Effector memory CD4-positive, alpha-beta T cell (primary cell): ENCODE results near the gene PRKCB.

Experiments used
- DNase-seq, 3 donors: peaks; one replicate each; pipeline ENCODE4 v3.0.0-alpha.2; 2020
- H3K27ac ChIP-seq: 2 replicates; pipeline ENCODE4 v1.7.0; 2013; ENCODE audit warnings: mild to moderate bottlenecking, low read length, moderate library complexity; ENCODE audit not compliant: insufficient read depth, poor library complexity, severe bottlenecking
- H3K27me3 ChIP-seq: replicated peaks from 2 replicates; pipeline ENCODE4 v1.7.0; 2013; ENCODE audit warnings: mild to moderate bottlenecking, low read length; ENCODE audit not compliant: insufficient read depth, control insufficient read depth, poor library complexity, severe bottlenecking
- H3K36me3 ChIP-seq: 2 replicates; pipeline ENCODE4 v1.7.0; 2013; ENCODE audit warnings: mild to moderate bottlenecking, low read length, moderate library complexity; ENCODE audit not compliant: control insufficient read depth, insufficient read depth
- H3K4me1 ChIP-seq: 2 replicates; pipeline ENCODE4 v1.7.0; 2013; ENCODE audit warnings: low read length, mild to moderate bottlenecking; ENCODE audit not compliant: control insufficient read depth, insufficient read depth, poor library complexity, severe bottlenecking
- H3K4me3 ChIP-seq: 2 replicates; pipeline ENCODE4 v1.7.0; 2013; ENCODE audit warnings: low read length, low read depth, mild to moderate bottlenecking; ENCODE audit not compliant: insufficient read depth, poor library complexity, severe bottlenecking
- H3K9me3 ChIP-seq: 2 replicates; pipeline ENCODE4 v1.7.0; 2013; ENCODE audit warnings: mild to moderate bottlenecking, low read length, moderate library complexity; ENCODE audit not compliant: control insufficient read depth

PRKCB gene

GRCh38 chr16:23833960-23834685 lies 1.7 kb upstream of the PRKCB start:
- DNase-seq: no peak
- H3K36me3 ChIP-seq: peaks cover 4% of the 10 kb centered on the region
- H3K4me1 ChIP-seq: peaks cover 29% of the 10 kb centered on the region
- H3K4me3 ChIP-seq: no peak overlapping the region
- no peak overlapping the region for H3K27ac ChIP-seq
- no peaks in the 10 kb centered on the region for H3K27me3 ChIP-seq
- no peaks in the 10 kb centered on the region for H3K9me3 ChIP-seq

DNA sequence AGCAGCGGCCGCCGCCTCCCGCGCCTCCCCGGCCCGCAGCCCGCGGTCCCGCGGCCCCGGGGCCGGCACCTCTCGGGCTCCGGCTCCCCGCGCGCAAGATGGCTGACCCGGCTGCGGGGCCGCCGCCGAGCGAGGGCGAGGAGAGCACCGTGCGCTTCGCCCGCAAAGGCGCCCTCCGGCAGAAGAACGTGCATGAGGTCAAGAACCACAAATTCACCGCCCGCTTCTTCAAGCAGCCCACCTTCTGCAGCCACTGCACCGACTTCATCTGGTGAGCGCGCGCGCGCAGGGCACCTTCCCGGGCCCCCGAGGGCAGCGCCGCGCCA lies 258 bp downstream of the PRKCB start:
- peaks cover 29% of the 10 kb centered on the region for H3K4me1 ChIP-seq
- DNase-seq: no peak
- H3K9me3 ChIP-seq: no peaks in the 10 kb centered on the region
- no peaks in the 10 kb centered on the region for H3K27me3 ChIP-seq
- H3K36me3 ChIP-seq: peaks cover 4% of the 10 kb centered on the region
- peak overlapping the region; percentile 49 for H3K27ac ChIP-seq
- H3K4me3 ChIP-seq: peak overlapping the region; percentile 88

GRCh38 chr16:23836404-23837311 lies 875 bp downstream of the PRKCB start:
- H3K4me1 ChIP-seq: peaks cover 29% of the 10 kb centered on the region
- DNase-seq: peak; percentile 27 to 29 (median 28)
- peaks cover 4% of the 10 kb centered on the region for H3K36me3 ChIP-seq
- H3K27ac ChIP-seq: peak overlapping the region; percentile 49
- H3K27me3 ChIP-seq: no peaks in the 10 kb centered on the region
- no peaks in the 10 kb centered on the region for H3K9me3 ChIP-seq
- peak overlapping the region; percentile 88 for H3K4me3 ChIP-seq

DNA sequence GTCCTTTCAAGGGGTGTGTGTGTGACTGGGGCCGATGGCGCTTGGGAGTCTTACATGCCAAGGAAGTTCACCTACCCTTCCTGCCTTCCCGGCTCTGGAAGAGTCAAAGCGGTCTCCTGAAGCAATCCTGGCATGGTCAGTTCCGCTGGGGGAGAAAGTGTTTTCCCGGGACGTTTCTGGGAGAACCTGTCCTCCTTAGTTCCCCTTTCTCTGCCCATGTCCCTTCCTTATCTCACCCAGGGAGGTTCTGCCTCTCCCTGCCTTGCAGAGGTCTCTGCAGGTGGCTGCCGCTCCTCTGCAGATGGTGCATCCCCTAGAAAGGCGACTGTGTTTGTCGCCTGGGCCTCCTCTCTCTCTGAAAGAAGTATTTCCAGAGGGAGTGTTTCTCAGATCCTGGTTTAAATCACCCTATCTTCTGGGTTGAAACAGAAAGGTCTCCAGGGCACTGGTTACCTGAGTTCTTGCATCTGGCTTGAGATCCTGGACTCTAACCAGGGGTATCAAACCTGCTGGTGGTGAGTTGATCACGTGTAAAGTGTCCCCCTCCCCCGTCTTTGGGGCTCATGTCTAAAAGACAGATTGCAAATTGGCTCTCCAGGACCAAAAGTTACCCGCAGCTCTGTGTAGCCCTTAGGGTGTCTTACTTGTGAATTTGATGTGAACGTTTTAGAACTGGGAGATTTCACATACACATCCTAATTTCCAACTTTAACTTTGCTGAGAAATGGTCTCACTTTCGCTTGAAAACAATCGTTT lies 1.9 kb downstream of the PRKCB start:
- Histone ChIP-seq H3K4me3 (peak overlapping the region; percentile 88), H3K4me1 (peaks cover 29% of the 10 kb centered on the region), H3K27ac (peak overlapping the region; percentile 49)

GRCh38 chr16:23838485-23839142 lies 2.8 kb downstream of the PRKCB start:
- Histone ChIP-seq H3K4me1 (peaks cover 29% of the 10 kb centered on the region), H3K27me3 (no peaks in the 10 kb centered on the region), H3K4me3 (no peak overlapping the region), H3K36me3 (peaks cover 4% of the 10 kb centered on the region), H3K27ac (no peak overlapping the region), H3K9me3 (no peaks in the 10 kb centered on the region)
- no peak for DNase-seq

More for the DNA sequence above, 1.9 kb downstream of the PRKCB start:
- no peak for DNase-seq
- Histone ChIP-seq H3K27me3 (no peaks in the 10 kb centered on the region), H3K9me3 (no peaks in the 10 kb centered on the region), H3K36me3 (peaks cover 4% of the 10 kb centered on the region)

GRCh38 chr16:23840310-23840709 lies 4.5 kb downstream of the PRKCB start:
- H3K4me3 ChIP-seq: no peak overlapping the region
- no peak for DNase-seq
- H3K27ac ChIP-seq: no peak overlapping the region
- no peaks in the 10 kb centered on the region for H3K27me3 ChIP-seq
- peaks cover 13% of the 10 kb centered on the region for H3K4me1 ChIP-seq
- H3K9me3 ChIP-seq: no peaks in the 10 kb centered on the region
- peaks cover 4% of the 10 kb centered on the region for H3K36me3 ChIP-seq

DNA sequence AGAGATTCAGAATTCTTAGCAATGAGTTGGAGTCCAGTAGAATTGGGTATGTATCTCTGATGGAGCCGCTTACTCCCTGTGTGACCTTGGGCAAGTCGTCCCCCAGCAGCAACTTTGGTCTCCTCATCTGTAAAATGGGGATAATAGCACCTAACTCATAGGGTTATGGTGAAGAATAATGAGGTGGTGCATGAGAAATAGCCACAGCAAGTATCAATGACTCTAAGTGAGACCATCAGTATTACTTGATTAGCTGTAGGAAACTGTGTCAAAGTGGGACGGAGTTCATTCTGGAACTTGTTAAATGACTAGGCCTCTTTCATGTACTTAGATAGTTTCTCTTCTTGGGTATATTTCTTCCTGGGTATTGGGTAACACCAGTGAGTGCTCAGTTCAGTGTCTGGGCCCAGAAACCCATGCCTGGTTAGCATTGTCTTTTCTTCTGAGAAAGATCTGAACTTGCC lies 6.4 kb downstream of the PRKCB start:
- Histone ChIP-seq H3K4me3 (no peak overlapping the region), H3K4me1 (peaks cover 10% of the 10 kb centered on the region), H3K27me3 (no peaks in the 10 kb centered on the region), H3K9me3 (no peaks in the 10 kb centered on the region), H3K36me3 (peaks cover 4% of the 10 kb centered on the region), H3K27ac (no peak overlapping the region)
- DNase-seq: no peak

DNA sequence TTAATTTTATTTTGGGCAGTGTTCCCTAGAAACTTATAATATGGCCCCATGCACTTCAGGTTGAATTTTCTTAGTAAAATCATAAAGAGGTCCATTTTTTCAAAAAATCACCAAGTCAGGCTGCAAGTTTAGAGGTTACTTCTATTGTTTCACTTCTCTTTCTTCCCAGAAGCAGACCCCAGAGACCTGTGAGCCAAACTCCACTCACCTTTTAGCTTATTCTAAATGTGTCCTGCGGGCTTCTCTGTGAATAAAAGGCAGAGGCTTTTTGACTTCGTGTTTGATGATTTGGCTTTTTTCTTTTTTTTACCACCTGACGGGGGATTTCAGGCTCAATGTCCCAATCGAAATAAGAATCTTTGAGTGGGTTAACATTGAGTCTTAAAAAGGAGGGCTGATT lies 7.4 kb downstream of the PRKCB start:
- H3K27ac ChIP-seq: no peak overlapping the region
- no peaks in the 10 kb centered on the region for H3K27me3 ChIP-seq
- H3K4me1 ChIP-seq: peaks cover 6% of the 10 kb centered on the region
- H3K9me3 ChIP-seq: no peaks in the 10 kb centered on the region
- H3K36me3 ChIP-seq: peaks cover 4% of the 10 kb centered on the region
- DNase-seq: no peak
- no peak overlapping the region for H3K4me3 ChIP-seq

DNA sequence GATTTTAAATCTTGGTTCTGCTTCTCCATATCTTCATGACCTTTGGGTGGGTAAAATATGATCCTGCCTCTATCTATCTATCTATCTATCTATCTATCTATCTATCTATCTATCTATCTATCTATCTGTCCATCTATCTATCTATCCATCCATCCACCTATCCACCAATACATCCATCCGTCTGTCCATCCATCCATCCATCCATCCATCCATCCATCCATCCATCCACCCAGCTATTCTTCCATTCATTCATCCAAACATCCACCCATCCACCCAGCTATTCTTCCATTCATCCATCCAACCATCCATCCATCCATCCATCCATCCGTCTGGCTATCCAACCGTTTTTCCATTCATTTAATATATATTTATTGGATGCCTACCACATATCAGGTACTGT lies 11.5 kb downstream of the PRKCB start:
- no peak for DNase-seq
- no peak overlapping the region for H3K27ac ChIP-seq
- H3K4me3 ChIP-seq: no peak overlapping the region
- peaks cover 7% of the 10 kb centered on the region for H3K4me1 ChIP-seq
- no peaks in the 10 kb centered on the region for H3K27me3 ChIP-seq
- no peaks in the 10 kb centered on the region for H3K9me3 ChIP-seq
- H3K36me3 ChIP-seq: no peaks in the 10 kb centered on the region
